Coronary artery (tissue), 2 donors: ENCODE measurements around the gene TGOLN2.
"Not testable (repeated sequence)": the region's sequence is repeated elsewhere in the genome, so short reads cannot be mapped to it uniquely, and the experiment has no call there.

Experiments used
- DNase-seq: peaks from one replicate; pipeline ENCODE4 v3.0.0-alpha.2; 2017; ENCODE audit warnings: low spot score
- H3K27ac ChIP-seq, 2 donors: fragments of 200-600 bp; sonication (generic); one replicate each; pipeline ENCODE4 v1.5.1; 2016 to 2019
- H3K4me3 ChIP-seq: fragments of 200-600 bp; sonication (generic); 2 replicates; pipeline ENCODE4 v1.5.1; 2016; ENCODE audit warnings: mild to moderate bottlenecking, moderate library complexity
- CTCF ChIP-seq: fragments of 200-600 bp; sonication (generic); IDR thresholded peaks from one replicate; pipeline ENCODE4 v1.5.1; 2019; ENCODE audit warnings: antibody characterized with exemption

TGOLN2 gene

DNA sequence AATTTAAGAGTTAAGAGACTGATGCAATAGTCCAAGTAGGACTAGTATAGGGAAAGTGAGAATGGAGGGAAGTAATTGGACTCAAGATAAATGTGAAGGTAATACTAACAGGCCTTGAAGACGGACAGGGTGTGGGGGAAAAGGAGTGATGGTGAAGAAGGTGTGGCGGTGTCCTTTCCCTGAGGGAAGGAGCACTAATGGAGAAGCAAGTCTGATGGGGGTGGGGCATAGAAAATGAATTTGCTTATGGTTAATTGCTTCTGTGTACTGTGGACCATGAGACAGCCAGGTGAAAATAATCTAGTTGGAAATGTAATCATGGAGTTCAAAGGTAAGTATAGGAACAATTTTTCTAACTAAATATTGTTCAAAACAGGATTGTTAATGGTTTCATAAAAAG is 7.1 kb upstream of the TGOLN2 start:
- no peak for DNase-seq
- no peak for TF ChIP-seq CTCF
- no peak overlapping the region for H3K27ac ChIP-seq
- H3K4me3 ChIP-seq = no peak overlapping the region

GRCh38 chr2:85333877-85334276 is 6.1 kb upstream of the TGOLN2 start:
- not testable (repeated sequence) for H3K27ac ChIP-seq, H3K4me3 ChIP-seq, DNase-seq

DNA sequence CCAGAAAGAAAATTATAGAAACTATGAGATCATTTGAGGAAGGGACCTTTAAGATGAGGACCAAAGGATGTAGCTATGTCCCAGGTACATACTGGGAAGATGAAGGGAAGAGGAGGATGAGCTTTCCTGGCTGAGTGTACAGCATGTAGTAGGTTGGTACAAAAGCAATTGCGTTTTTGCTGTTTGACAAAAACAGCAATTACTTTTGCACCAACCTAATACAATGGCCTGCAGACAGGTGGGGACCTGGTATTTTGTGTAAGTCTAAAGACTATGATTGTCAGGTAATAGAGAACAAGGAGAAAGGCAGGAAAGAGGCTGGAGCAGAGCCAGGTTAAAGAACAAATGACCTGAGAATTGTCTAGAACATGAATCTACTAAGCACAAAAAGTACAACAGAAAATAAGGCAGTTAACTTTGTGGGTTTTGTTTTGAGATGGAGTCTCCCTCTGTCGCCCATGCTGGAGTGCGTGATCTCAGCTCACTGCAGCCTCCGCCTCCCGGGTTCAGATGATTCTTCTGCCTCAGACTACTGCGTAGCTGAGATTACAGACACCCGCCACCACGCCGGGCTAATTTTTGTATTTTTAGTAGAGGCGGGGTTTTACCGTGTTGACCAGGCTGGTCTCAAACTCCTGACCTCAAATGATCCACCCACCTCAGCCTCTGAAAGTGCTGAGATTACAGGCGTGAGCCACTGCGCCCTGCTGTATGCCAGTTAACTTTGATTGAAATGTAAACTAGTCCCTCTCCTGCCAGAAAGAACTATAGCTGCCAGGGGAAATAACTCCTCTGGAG is 3.2 kb upstream of the TGOLN2 start:
- no peak for DNase-seq
- H3K4me3 ChIP-seq = no peak overlapping the region
- TF ChIP-seq CTCF = no peak
- no peak overlapping the region for H3K27ac ChIP-seq

DNA sequence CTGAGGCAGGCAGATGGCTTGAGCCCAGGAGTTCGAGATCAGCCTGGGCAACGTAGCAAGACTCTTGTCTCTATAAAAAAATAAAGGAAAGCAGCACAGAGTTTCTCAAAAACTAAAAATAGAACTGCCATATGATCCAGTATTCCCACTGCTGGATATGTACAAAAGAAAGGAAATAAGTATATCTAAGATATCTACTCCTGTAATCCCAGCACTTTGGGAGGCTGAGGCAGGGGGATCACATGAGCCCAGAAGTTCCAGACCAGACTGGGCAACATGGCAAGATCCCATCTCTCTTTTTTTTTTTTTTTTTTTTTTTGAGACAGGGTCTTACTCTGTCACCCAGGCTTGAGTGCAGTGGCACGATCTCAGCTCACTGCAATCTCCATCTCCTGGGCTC is 1.9 kb upstream of the TGOLN2 start:
- DNase-seq, H3K27ac ChIP-seq, H3K4me3 ChIP-seq: not testable (repeated sequence)

DNA sequence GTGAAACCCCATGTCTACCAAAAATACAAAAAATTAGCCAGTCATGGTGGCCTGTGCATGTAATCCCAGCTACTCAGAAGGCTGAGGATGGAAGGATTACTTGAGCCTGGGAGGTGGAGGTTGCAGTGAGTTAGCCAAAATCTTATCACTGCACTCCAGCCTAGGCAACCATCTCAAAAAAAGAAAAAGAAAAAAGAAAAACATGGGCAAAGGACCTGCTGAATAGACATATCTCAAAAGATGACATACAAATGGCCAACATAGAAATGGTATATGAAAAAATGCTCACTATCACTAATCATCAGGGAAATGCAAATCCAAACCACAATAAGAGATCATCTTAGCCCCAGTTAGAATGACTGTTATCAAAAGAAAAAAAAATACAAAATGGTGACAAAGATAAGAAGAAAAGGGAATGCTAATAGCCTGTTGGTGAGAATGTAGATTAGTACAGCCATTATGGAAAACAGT is 1.4 kb upstream of the TGOLN2 start:
- TF ChIP-seq CTCF = no peak
- no peak overlapping the region for H3K27ac ChIP-seq
- no peak for DNase-seq
- no peak overlapping the region for H3K4me3 ChIP-seq

DNA sequence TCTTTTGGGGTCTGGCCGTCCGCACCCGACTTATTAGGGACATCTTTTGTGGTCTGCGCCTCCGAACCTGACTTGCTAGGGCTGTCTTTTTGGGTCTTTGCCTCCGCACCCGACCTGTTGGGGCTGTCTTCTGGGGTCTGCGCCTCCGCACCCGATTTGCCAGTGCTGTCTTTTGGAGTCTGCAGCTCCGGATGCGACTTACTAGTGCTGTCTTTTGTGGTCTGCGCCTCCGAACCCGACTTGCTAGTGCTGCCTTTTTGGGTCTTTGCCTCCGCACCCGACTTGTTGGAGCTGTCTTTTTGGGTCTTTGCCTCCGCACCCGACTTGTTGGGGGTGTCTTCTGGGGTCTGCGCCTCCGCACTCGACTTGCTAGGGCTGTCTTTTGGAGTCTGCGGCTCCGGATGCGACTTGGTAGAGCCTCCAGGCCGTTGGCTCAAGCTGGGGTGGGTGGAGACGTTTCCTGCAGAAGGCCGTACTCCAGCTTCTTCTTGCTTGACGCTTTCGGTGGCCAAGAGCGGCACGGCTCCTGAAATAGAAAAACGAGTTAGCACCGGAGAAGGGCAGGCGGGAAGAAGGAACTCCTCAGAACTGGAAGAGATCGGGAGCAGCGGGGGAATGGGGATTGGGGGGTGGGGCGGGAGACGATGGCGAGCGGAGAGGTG is 498 bp downstream of the TGOLN2 start:
- H3K27ac ChIP-seq = peak overlapping the region; percentile 91 to 94
- peak overlapping the region; percentile 83 for H3K4me3 ChIP-seq
- no peak for TF ChIP-seq CTCF
- DNase-seq = peak; percentile 79

- TF ChIP-seq CTCF = no peak
- no peak for DNase-seq
- H3K4me3 ChIP-seq = peak overlapping the region; percentile 83
- H3K27ac ChIP-seq = peak overlapping the region; percentile 91 to 94
These were observed 1.2 kb downstream of the TGOLN2 start for GRCh38 chr2:85326406-85327159.
